GM19455 (cell line): ENCODE measurements around the gene RNF41.
"Not testable (repeated sequence)": the region's sequence is repeated elsewhere in the genome, so short reads cannot be mapped to it uniquely, and the experiment has no call there.

ENCODE experiments used
- ATAC-seq: cut with Tn5 transposase; IDR thresholded peaks from one replicate; pipeline ENCODE4 v1.9.1; 2021; ENCODE audit not compliant: unreplicated experiment

Gene RNF41

GRCh38 chr12:56178347-56178746 lies 43.4 kb downstream of the RNF41 start:
- no peak for ATAC-seq

GRCh38 chr12:56172839-56173238 lies 48.9 kb downstream of the RNF41 start:
- no peak for ATAC-seq

- ATAC-seq: no peak
Observed at GRCh38 chr12:56169229-56169759, 52.4 kb downstream of the RNF41 start.

- no peak for ATAC-seq
Observed at GRCh38 chr12:56165369-56165768, 56.4 kb downstream of the RNF41 start.

GRCh38 chr12:56164345-56164729 lies 57.4 kb downstream of the RNF41 start:
- no peak for ATAC-seq

- ATAC-seq: no peak
Observed at GRCh38 chr12:56163533-56164344, 58.0 kb downstream of the RNF41 start.

- ATAC-seq: no peak
Observed at GRCh38 chr12:56162468-56163290, 59.0 kb downstream of the RNF41 start.

- no peak for ATAC-seq
Observed at GRCh38 chr12:56161690-56162351, 59.9 kb downstream of the RNF41 start.

GRCh38 chr12:56160894-56161689 lies 60.6 kb downstream of the RNF41 start:
- no peak for ATAC-seq

- ATAC-seq: no peak
Observed at GRCh38 chr12:56160193-56160763, 61.4 kb downstream of the RNF41 start.

GRCh38 chr12:56159482-56160192 lies 62.1 kb downstream of the RNF41 start:
- no peak for ATAC-seq

GRCh38 chr12:56158926-56159461 lies 62.7 kb downstream of the RNF41 start:
- ATAC-seq: no peak

GRCh38 chr12:56158029-56158925 lies 63.4 kb downstream of the RNF41 start, which contains the start of gene MYL6:
MYL6 (plus strand) TSS chr12:56158359; CDS start chr12:56158402, 43 bp downstream.
- peak; percentile 80 for ATAC-seq

- no peak for ATAC-seq
Observed at GRCh38 chr12:56157201-56158028, 64.3 kb downstream of the RNF41 start.

- not testable (repeated sequence) for ATAC-seq
Observed at GRCh38 chr12:56156464-56157200, 65.1 kb downstream of the RNF41 start.

- no peak for ATAC-seq
Observed at GRCh38 chr12:56155256-56155845, 66.4 kb downstream of the RNF41 start.
